Measurements from ENCODE around the gene NUCB2.

The NUCB2 gene

DNA sequence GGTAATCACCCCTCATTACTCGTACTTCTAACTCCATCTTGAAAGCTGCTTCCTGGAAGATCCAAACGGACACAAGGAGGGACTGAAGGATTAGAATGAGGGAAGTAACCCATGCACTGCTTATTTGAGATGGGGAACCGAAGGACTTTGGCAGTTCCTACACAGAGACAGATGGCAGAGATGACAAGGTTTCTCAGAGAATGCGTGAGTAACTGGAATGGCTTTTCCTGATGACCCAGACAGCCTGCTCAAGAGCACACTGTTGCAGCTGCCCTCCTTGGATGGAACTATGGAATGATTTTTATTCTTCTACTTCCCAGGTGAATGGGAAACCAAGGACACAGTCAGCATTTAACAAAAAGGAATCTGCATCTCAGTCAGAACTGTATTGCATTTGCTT lies 104.6 kb downstream of the NUCB2 start:
- ATAC-seq (replicated peaks; ENCODE audit: extremely low read depth, poor library complexity, severe bottlenecking) (no peak), DNase-seq (ENCODE audit: low spot score in 2 of 2) (no peak)
- H3K4me1 Mint-ChIP-seq, result no peaks in the 10 kb centered on the region
- H3K36me3 Mint-ChIP-seq (ENCODE audit: insufficient read depth), result no peaks in the 10 kb centered on the region
- no peak overlapping the region for H3K27ac Mint-ChIP-seq (ENCODE audit: low read depth)
- H3K4me3 Mint-ChIP-seq, result no peak overlapping the region
- no peaks in the 10 kb centered on the region for H3K9me3 Mint-ChIP-seq
- no peaks in the 10 kb centered on the region for H3K27me3 Mint-ChIP-seq
